AML-193 (cell line): Measurements from ENCODE around the gene WNT3.
"Not testable (repeated sequence)": the region's sequence is repeated elsewhere in the genome, so short reads cannot be mapped to it uniquely, and the experiment has no call there.

Experiments used
- DNase-seq, 2 experiments: peaks; one replicate each; lab custom pipeline; 2025; lab: John Stamatoyannopoulos, UW

The WNT3 gene

DNA sequence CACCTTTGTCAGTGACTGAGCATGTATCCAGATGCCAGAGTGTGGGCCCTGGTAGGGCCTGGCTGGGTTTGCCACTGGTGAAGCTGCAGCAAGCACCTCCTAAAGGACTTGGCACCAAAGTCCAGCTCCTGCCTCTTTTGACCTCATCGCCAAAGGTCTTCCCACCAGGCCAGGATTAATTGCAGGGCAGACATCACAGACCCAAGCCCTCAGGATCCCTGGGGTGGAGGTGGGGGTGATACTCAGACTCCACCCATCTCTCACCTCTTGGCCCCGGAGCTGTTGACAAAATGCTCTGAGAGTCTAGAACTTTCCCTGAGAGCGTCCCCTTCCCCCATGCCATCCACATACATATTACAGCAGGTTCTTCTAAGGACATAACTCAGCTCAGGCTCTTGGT lies 4.6 kb downstream of the WNT3 start:
- no peak for DNase-seq

DNA sequence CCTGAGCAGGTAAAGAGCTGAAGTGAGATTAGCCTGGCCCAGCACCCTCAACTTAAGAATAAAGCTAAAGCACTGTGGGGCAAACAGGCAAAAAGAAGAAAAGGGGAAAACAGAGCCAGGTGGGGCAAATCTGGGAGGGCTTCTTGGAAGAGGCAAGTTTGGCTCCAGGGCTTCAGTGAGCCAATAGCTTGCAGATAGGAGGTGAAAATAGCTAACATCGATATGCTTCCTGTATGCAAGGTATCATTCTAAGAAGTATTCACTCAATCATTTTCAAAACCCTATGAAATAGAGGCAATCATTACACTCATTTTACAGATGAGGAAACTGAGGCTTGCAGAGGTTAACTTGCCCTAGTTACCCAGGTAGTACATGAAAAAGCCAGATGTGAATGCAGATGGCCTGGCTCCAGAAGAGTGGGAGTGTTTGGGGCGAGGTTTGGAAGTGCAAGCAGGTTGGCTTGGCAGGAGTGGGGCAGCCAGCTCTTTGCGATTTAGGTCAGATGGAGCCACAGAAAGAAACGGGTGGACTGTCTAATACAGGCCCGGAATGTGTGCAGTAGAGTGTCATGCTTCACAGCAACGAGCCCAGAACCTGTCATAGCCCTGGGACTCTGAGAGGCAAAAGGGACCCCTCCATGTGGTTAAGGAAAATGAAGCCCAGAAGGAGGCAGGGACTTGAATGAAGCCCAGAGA lies 5.7 kb downstream of the WNT3 start:
- DNase-seq, result no peak

DNA sequence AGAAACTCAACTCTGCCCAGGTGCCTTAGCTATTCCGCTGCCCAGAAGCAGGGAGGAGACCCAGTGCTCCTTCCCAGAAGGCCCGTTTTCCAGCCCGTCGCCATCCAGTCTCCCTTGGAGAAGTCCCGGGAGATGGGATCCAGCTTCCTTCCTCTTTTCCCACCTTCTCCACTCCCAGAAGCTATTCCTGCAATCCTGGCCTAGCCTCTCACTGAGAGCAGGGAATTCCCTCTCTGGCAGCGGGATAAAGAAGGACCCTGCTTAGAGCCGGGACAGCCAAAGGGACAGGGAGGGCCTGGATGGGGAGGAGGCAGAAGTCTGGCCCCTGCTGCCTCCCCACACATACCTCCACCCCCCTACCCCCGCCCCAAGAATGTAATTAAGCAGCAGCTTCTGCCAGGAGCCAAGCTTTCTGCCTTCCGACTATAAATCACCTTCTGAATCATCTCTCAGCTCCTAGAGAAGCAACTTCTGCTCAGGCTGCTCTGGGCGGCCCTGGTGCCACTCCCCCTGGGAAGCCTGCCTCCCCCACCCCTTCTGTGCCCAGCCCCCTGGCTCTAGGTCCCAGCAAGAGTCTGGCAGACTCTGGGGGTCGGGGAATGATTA lies 6.4 kb downstream of the WNT3 start:
- DNase-seq, result no peak

DNA sequence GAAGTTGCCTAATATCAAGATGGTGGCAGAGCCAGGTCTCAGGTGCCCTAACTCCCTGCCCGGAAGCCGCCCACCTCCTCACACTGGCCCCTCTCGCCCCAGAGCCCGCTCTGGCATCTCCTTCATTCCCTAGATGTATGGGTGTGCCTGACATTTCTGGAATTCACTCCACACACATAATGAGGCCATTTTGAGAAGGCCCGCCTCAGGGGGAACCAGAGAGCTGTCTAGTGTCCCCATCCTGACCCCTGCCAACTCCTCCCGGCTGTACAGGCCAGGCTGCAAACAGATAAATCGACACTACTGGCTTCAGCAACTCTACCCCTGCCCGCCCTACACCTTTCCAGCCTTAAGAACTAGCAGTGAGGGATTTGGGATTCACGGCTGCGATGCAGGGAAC lies 7.7 kb downstream of the WNT3 start:
- DNase-seq, result no peak

DNA sequence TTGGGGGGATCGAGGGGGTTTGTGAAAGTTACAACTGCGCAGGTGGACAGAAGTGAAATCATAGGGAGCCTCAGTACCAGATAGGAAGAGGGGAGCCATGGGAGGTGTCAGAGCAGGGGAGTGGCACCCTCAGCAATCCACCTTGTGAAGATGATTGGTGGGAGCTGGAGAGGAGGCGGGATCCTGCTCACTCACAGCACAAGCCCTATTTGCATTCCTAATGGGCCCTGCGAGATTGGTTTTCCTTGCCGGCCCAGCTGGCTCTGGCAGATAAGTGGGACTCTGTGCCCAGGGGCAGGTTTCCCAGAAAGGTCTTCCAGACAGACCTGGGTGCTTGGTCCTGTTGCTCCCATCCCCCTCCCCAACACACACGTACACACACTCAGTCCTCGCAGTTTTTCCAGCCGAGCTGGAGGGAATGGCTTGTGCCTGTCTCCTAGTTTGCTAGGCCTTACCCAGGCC lies 9.4 kb downstream of the WNT3 start:
- DNase-seq, result no peak

DNA sequence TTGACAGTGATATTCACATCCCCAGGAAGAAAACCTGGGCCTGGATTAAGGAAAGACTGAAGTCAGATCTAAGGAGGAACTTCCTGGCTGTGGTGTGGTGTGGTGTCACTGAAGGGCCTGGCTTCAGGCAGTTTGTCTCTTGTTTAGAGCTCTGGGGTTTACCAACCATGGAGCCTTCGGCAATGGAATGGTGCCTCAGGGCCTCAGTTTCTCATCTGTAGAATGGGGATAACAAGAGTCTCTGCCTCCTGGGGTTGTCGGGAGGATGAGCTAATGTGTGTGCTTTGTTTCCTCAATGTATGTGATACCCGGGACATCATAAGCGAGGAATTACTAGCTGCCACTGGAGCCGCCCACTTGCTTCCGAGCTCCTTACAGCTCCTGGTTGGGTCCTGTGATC lies 12.7 kb downstream of the WNT3 start:
- DNase-seq, result no peak

DNA sequence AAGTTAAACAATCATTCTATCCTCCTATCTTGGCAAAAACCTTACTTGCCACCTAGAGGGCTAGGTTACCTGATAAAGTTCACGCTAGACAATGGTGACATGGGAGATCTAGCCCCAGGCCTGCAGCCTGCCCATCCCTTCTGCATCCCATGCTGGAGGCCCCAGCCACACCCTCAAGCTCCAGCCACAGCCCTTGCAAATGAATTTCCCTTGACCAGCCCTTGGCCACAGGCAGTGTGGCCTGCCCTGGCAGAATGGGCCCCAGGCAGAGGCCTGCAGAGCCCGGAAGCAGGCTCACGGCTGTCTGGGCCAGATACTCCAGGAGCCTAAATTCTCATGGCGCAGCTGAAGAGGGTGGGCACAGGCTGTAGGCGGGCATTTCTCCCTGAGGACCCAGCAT lies 14.9 kb downstream of the WNT3 start:
- DNase-seq, result no peak

DNA sequence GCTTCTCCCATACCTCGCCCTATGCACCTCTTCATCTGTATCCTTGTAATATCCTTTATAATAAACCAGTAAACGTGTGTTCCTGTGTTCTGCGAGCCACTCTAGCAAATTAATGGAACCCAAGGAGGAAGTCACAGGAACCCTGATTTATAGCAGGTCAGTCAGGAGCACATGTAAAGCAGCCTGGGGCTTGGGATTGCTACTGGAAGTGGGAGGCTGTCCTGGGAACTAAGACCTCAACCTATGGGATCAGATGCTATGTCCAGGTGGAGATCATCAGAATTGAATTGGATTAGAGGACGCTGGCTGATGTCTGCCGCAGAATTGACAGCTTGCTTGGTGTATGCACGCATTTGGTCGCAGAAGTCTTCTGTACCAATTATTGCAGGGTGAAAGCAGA lies 15.7 kb downstream of the WNT3 start:
- no peak for DNase-seq

DNA sequence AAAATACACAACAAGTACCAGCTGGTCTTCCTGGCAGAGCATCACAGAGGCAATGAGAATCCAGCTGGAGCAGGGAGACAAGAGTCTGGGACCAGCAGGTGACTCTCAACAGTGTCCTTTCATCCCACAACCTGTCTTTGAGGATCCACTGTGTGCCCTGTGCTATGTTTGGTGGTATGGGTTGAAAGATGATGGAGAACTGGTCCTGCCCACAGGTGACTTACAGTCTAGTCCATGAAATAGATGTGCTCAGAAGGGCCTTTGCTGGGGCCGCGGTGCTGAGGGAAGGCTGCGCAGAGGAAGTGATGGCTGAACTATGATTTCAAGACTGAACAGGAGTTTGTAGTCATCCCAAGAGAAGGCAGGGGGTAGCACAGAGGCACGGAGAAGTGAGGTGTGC lies 17.9 kb downstream of the WNT3 start:
- DNase-seq, result no peak

DNA sequence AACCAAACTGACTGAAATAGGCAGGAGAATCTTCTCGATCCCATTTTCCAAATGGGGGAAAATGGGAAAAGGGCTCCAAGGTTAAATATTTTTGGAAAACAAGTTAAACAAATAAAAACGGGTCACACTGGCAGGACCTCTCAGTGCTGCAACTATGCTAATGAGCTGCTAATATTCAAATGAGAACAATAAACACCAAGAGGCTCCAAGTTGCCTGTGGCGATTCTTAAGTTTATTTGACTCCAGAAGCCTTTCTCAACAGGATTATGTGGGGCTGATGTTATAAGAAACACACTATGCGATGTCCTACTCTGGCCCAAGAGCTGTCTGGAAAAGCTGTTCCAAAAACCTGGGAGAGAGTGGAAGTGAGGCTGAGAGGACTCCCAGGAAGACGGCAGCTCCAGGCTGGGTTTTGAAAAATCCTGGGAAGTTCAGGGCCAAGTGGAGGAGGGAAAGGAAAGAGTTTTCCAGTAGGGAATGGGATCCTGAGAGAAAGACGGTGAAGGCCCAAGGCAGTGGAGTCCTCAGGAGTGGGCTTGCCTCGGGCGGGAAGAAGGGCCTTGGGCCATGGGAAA lies 21.4 kb downstream of the WNT3 start:
- DNase-seq, result no peak

DNA sequence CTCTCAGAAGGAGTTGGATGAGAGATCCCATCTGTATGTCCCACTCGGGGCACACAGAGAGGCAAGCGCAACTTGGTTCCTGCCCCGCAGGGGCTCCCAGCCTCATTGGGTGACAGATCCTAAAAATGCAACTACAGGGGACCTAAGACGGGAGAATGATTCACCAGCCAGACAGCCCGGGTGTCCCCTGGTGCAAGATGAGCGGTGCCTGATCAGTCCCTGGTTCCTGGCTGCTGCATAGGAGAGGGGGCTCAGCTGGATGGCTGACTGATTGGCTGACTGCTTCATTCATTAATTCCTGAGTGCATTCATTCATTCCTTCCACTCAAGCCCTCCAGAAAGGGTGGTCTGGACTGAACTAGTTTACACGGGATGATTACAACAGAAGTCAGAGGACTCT lies 22.0 kb downstream of the WNT3 start:
- DNase-seq, result no peak

DNA sequence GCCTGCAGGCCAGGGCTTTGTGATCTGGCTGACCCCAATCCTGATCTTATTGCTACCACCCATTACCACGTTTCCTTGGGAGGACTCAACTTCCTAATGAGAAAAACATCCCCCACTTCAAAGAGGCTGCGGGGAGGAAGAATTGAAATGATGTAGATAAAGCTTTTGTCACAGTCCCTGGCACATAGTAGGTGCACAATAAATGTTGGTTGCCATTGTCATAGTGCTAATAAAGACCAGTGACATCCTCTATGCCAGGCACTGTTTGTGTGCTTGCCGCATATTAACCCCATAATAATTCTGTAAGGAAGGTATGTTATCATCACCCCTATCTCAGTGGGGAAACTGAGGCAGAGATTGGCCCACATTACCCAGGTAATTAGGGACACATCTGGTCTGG lies 22.4 kb downstream of the WNT3 start:
- no peak for DNase-seq

DNA sequence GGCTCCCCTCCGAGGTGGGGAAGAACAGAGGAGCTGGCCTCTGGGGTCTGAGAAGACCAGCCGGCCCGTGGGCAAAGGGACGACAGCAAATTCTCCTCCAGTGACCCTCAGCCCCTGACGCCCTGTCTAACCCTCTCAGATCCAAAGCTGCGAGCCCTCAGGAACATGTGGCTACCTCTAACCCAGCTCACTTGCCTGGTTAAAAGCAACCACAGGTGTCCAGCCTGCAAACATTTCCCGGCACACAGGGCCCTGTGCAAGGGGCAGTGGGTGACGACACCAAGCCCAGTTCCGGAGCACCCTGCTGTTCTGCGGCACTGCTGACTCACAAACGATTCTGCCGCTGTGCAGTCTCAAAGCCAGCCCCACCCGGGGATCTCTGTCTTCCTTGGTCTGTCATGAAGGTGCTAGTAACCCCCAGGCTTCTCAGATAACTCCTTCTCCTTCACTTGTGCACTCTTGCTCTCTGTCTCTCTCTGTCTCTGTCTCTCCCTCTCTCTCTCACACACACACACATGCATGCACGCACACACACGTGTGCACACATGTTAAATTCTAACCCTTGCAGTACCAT lies 23.0 kb downstream of the WNT3 start:
- DNase-seq, result no peak

DNA sequence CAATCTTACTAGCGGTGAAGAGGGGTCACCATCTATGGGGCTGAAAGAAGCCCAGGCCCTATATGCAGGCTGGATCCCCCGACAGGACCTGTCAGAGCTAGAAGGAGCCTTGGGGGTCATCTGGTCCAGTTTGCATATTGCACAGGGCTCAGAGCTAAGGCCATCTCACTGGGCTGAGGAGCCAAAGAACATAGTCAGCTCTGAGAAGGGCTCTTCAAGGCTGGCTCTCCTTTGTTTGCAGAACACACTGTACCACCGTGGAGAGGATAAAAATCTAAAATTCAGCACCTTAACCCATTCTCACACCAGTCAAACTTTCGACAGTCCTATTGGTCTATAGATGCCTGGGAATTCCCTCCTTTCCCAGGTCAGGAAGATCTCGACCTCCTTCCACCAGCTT lies 24.2 kb downstream of the WNT3 start:
- DNase-seq, result no peak

DNA sequence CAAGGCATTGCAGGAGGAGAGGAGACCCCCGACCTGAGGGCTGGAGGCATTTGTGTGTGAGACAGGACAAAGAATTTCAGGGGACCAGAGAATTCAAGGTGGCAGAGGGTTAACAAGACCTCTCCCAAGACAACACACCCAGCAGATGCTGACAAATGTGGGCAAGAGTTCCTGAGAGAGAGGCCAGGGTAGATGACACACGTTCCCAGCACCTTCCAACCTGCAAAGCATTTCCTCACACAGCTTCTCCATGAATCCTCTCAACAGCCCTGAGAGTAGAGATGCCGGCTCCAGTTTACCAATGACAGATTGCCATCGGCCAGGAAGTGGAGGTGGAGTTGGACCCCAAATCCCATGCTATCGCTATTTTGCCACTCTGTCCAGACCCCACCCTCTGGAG lies 25.0 kb downstream of the WNT3 start:
- no peak for DNase-seq

DNA sequence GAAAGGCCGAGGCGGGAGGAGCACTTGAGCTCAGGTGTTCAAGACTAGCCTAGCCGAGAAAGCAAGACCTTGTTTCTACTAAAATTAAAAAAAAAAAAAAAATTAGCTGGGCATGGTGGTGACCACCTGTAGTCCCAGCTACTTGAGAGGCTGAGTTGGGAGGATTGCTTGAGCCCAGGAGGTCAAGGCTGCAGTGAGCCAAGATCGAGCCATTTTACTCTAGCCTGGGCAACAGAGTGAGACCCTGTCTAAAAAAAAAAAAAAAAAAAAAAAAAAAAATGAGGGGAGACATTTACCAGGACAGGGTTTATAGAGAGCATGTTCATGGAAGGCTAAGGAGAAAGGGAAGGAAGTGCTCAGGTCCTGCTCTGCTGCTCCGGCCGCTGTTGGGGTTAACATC lies 25.5 kb downstream of the WNT3 start:
- DNase-seq, result not testable (repeated sequence)

DNA sequence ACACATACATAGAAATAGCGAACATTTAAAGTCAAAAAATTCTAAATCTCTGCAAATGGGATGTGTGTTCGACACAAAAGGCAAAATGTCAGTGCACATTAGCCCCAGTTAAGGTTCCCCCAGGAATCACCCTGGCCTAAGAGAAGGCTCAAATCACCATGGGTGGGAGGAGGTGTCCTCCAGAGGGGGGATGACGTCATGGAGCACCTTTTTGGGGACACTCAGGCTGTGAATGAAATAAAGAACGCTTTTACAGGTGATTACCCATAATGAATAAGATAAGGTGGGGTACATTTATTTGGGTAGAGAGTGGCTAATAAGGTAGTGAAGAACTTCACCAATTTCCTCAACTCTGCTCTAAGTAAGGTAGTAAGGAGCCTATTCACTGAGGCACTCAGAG lies 26.4 kb downstream of the WNT3 start:
- DNase-seq, result no peak

DNA sequence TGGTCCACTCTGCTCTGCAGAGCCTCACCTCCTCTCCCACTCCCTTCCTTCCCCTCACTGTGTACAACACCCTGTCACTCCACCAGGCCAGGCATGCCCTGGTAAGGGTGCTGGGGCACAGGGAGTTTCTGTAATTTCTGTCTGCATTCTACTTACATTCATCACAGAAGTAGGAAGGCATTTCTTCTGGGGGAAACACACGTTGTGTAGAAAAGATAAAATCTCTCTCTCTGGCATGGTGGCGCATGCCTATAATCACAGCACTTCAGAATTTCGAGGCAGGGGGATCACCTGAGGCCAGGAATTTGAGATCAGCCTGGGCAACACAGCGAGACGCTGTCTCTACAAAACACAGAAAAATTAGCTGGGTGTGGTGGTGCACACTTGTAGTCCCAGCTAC lies 27.0 kb downstream of the WNT3 start:
- no peak for DNase-seq

DNA sequence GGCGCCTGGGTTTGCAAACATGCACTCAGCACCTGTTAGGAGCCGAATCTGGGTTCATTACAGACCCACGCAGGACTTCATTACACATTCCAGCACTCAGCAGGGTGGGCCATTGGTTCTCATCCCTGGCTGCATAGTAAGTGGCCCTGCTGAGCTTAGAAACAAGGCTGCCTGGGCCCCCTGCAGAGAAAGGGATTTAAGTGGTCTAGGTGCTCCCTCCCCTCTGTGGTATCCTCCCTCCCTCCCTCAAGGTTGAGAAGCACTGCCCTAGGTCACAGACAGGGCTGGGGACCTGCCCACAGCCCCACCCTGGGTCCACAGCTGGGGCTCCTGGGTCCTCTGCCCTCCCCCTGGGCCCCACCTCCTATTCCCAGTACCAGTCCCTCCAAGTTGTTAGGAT lies 28.3 kb downstream of the WNT3 start:
- DNase-seq, result no peak

DNA sequence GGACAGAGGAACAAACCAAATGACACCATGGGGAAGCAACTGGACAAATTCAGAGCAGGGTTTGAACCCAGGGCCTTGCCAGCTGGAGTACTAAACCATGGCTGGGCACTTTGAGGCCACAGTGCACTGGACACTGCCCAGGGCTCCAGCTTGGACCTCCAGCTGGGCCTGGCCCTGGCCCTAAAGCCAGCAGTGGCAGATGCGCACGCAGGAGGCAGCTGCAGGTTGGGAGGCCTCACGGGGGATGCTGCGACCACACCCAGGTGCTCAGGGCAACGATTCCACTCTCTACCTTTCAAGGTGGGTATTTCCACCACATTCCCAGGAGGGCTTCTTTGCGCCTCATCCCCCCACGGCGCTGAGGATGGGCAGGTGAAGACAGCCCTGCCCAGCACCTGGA lies 28.9 kb downstream of the WNT3 start:
- DNase-seq, result no peak

DNA sequence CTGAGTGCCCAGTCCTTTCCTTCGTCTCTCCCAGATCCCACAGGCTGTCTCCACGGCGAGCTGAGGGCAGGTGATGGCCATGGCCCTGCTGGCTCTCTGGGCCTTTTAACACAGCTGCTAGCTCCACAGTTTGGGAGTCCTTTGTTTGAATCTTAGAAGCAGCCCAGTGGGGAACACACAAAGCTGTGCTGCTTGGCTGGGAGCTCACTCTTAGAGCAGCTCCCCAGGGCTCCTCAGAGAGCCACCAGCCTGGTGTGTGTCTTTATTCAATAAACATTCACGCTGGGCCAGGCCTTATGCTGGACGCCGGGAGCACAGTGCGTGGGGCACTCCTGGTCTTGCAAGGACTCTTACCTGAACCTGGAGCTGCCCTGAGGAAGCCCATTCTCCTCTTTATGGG lies 29.7 kb downstream of the WNT3 start:
- DNase-seq, result no peak

DNA sequence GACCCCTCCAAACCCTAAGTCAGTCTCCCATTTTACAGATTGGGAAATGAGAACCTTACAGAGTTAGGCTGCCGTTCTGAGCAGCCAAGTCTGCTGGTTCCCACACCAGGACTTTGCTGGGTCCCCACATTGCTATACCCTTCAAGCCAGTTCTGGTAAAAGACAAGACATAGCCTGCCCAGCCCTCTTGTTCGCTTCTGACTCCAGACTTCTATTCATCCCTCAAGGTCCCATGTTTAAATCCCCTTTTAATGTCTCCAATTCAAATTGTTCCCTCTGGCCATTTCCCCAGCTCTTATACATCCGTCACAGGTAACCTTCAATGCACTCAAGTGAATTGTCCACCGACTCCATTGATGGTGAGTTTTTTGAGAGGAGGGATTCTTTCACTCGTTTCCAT lies 30.2 kb downstream of the WNT3 start:
- DNase-seq, result no peak

DNA sequence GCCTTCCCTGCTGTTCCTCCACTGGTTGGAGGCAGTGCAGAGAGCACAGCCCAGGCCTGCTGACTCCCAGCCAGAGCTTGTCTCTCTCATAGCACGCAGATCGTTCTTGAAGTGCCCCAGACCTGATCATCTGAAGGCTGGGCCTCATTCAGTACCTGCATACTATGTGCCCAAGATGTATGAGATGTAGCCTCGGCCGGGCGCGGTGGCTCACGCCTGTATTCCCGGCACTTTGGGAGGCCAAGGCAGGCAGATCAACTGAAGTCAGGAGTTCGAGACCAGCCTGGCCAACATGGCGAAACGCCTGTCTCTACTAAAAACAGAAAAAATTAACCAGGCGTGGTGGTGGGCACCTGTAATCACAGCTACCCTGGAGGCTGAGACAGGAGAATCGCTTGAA lies 31.0 kb downstream of the WNT3 start:
- DNase-seq, result no peak

DNA sequence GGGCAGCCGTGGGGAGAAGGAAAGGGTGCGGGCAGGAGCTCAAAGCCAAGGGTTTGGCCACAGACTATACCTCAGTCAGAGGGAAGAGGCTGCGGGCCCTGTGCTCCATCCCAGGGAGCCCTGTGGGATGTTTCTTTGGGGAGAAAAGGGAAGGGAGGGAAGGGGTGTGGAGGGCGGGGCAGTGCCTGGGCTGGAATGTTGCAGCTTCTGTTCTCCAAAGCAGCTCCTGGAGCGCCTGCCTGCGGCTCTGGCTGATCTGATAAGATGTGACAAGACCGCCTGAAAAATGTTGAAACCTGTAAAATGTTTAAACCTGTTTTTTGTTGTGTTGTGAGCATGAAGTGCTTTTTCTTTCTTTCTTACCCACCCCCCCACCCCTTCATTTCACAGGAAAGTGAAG lies 32.8 kb downstream of the WNT3 start:
- DNase-seq, result no peak
